ENCODE measurements around the gene ELAVL2.

ELAVL2 gene

GRCh38 chr9:23659346-23660006 is 166.6 kb downstream of the ELAVL2 start:
- DNase-seq: no peak

DNA sequence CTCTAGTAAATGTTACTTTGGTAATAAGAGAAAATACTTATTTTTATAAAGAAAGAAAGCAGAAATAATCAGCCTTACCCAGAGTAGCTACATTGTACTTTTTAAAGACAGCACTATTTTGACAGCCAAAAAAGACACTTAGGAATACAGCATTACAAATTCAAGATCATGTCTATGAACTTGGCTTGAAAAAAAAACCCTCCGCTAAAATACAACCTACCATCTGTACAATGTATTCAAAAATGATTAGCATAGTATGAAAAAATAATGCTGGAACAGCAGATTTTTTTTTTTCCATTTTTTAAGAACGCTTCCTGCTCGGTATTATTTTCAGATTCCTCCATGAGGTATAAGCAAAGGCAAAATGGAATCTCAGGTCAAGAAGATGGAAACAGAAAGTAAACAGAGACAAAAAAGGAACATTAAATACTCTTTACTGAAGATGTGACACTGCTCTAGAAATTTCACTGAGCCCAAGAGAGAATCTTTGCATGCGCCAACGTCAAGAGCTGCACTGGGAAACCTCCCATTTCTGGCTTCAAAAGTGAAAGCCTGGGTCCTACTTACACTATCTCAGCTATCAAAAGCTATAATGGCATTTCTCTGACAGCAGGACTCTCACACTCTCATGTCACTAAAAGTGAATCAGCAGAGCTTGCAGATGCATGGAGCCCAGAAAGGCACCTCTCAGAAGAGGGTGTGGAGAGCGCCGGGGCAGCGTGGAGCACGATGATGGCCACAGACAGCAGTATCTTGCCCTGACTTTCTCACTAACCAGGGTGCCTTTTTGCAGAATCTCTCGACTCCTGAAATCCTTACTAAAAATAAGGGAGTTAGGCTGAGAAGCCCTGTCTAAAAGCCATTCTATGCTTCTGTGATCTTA is 167.4 kb downstream of the ELAVL2 start:
- no peak for DNase-seq

DNA sequence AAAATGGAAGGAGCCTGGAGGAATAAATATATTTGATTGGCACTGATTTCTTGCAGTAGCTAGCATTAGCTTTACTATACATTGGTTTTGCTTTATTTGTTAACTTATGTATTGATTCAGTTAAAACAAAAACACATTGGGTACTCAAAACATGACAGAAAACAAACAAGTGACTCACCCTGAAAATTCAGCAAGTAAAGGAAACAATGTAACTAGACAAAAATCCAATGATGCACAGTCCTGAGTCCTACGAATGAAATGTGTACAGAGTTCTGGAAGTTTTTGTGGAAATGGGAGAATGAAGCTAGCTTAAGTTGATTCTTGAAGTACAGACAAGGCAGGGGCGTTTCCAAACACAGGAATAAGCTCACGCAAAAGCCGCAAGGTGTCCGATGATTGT is 175.0 kb downstream of the ELAVL2 start:
- DNase-seq: no peak

DNA sequence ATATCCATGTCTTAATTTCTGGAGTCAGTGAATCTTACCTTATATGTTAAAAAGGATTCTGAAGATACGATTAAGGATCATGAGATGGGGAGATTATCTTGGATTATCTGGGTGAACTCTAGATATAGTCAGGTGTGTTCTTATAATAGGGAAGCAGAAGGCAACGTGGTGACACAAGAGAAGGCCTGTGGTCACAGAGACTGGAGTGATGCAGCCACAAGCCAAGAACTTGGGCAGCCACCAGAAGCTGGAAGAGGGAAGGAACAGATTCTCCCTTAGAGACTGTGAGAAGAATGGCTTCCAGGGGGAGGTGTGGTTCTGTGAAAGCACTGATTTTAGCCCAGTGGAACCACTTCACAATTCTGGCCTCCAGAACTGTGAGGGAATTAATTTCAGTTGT is 177.4 kb downstream of the ELAVL2 start:
- DNase-seq: no peak

- no peak for DNase-seq
These were observed 181.1 kb downstream of the ELAVL2 start for GRCh38 chr9:23644896-23645295.

DNA sequence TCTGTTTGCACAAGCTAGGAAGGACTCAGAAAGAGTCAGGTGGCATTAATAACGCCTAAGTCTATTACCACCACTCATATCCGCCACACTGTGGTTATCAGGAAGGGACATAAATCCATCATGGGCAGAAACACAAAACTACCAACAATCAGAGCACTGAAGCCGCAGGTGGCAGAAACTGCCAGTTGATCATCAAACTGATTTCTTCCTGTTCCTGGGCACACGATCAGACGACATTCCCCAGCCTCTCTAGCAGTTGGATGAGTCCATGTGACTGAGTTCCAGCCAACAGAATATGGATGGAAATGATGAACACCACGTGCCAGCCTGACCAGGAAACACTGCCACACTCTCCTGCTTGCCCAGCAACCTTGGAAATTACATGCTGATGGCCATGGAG is 181.7 kb downstream of the ELAVL2 start:
- no peak for DNase-seq

- DNase-seq: no peak
These were observed 182.3 kb downstream of the ELAVL2 start for GRCh38 chr9:23643656-23644258.
